ENCODE measurements around the gene TTC9C. TPM values are rescaled to one million over a fixed set of nuclear protein-coding genes. Genes with fewer than 3 reads are reported as not detected.
"Not testable (repeated sequence)": the region's sequence is repeated elsewhere in the genome, so short reads cannot be mapped to it uniquely, and the experiment has no call there.

The TTC9C gene
- total RNA-seq, 1 donor from 2014 or later: 39.8 TPM

- DNase-seq (ENCODE audit: low spot score in 2 of 2, unreplicated experiment in 2 of 2): no peak
- no peak overlapping the region for H3K4me3 Mint-ChIP-seq
- H3K36me3 Mint-ChIP-seq: peaks cover 6% of the 10 kb centered on the region
- peaks cover 14% of the 10 kb centered on the region for H3K4me1 Mint-ChIP-seq
- no peak for TF ChIP-seq CTCF (IDR thresholded peaks at IDR 0.05; ENCODE audit: unreplicated experiment)
- H3K9me3 Mint-ChIP-seq: no peaks in the 10 kb centered on the region
- peak overlapping the region; percentile 78 for H3K27ac Mint-ChIP-seq
- H3K27me3 Mint-ChIP-seq (ENCODE audit: low read depth): no peaks in the 10 kb centered on the region
Observed at GRCh38 chr11:62688491-62688890, 39.8 kb upstream of the TTC9C start.

GRCh38 chr11:62689421-62690183, 38.7 kb upstream of the TTC9C start, which contains the start of gene LRRN4CL:
TSS of gene LRRN4CL (minus strand) at chr11:62689530. CDS start at chr11:62688508, 1,022 bp downstream.
- H3K27ac Mint-ChIP-seq: peak within 1 kb of the TSS; percentile 91
- H3K36me3 Mint-ChIP-seq: peaks cover 6% of the 10 kb centered on the region
- peaks cover 14% of the 10 kb centered on the region for H3K4me1 Mint-ChIP-seq
- no peaks in the 10 kb centered on the region for H3K27me3 Mint-ChIP-seq (ENCODE audit: low read depth)
- peak in 1 of 2 experiments; percentile 43 for DNase-seq (ENCODE audit: low spot score in 2 of 2, unreplicated experiment in 2 of 2)
- H3K9me3 Mint-ChIP-seq: no peaks in the 10 kb centered on the region
- peak within 1 kb of the TSS; percentile 41 for H3K4me3 Mint-ChIP-seq
- TF ChIP-seq CTCF (IDR thresholded peaks at IDR 0.05; ENCODE audit: unreplicated experiment): no peak

GRCh38 chr11:62693624-62694023, 34.7 kb upstream of the TTC9C start:
- peaks cover 16% of the 10 kb centered on the region for H3K36me3 Mint-ChIP-seq
- peaks cover 12% of the 10 kb centered on the region for H3K4me1 Mint-ChIP-seq

GRCh38 chr11:62694455-62695167, 33.7 kb upstream of the TTC9C start:
- Mint-ChIP-seq H3K4me1 (peaks cover 5% of the 10 kb centered on the region), H3K9me3 (no peaks in the 10 kb centered on the region), H3K36me3 (peaks cover 16% of the 10 kb centered on the region), H3K4me3 (no peak overlapping the region), H3K27ac (peak overlapping the region; percentile 44), H3K27me3 (ENCODE audit: low read depth) (no peaks in the 10 kb centered on the region)
- peak; percentile 62 for TF ChIP-seq CTCF (IDR thresholded peaks at IDR 0.05; ENCODE audit: unreplicated experiment)
- peak in 1 of 2 experiments; percentile 71 for DNase-seq (ENCODE audit: low spot score in 2 of 2, unreplicated experiment in 2 of 2)

More at GRCh38 chr11:62693624-62694023, 34.7 kb upstream of the TTC9C start:
- H3K27me3 Mint-ChIP-seq (ENCODE audit: low read depth); H3K9me3 Mint-ChIP-seq; H3K4me3 Mint-ChIP-seq; DNase-seq (ENCODE audit: low spot score in 2 of 2, unreplicated experiment in 2 of 2); H3K27ac Mint-ChIP-seq: not testable (repeated sequence)

- no peak overlapping the region for H3K27ac Mint-ChIP-seq
- H3K4me3 Mint-ChIP-seq: no peak overlapping the region
- peaks cover 22% of the 10 kb centered on the region for H3K36me3 Mint-ChIP-seq
- DNase-seq (ENCODE audit: low spot score in 2 of 2, unreplicated experiment in 2 of 2): no peak
- H3K27me3 Mint-ChIP-seq (ENCODE audit: low read depth): no peaks in the 10 kb centered on the region
- no peak for TF ChIP-seq CTCF (IDR thresholded peaks at IDR 0.05; ENCODE audit: unreplicated experiment)
- no peaks in the 10 kb centered on the region for H3K9me3 Mint-ChIP-seq
- peaks cover 19% of the 10 kb centered on the region for H3K4me1 Mint-ChIP-seq
Observed at GRCh38 chr11:62702246-62702645, 26.0 kb upstream of the TTC9C start.

GRCh38 chr11:62703921-62704320, 24.4 kb upstream of the TTC9C start:
- not testable (repeated sequence) for H3K27me3 Mint-ChIP-seq (ENCODE audit: low read depth); H3K9me3 Mint-ChIP-seq; H3K4me3 Mint-ChIP-seq; DNase-seq (ENCODE audit: low spot score in 2 of 2, unreplicated experiment in 2 of 2); H3K27ac Mint-ChIP-seq
- H3K36me3 Mint-ChIP-seq: peaks cover 17% of the 10 kb centered on the region
- H3K4me1 Mint-ChIP-seq: peaks cover 36% of the 10 kb centered on the region
